ENCODE measurements around the gene TOE1.
"Not testable (repeated sequence)": the region's sequence is repeated elsewhere in the genome, so short reads cannot be mapped to it uniquely, and the experiment has no call there.

The TOE1 gene

DNA sequence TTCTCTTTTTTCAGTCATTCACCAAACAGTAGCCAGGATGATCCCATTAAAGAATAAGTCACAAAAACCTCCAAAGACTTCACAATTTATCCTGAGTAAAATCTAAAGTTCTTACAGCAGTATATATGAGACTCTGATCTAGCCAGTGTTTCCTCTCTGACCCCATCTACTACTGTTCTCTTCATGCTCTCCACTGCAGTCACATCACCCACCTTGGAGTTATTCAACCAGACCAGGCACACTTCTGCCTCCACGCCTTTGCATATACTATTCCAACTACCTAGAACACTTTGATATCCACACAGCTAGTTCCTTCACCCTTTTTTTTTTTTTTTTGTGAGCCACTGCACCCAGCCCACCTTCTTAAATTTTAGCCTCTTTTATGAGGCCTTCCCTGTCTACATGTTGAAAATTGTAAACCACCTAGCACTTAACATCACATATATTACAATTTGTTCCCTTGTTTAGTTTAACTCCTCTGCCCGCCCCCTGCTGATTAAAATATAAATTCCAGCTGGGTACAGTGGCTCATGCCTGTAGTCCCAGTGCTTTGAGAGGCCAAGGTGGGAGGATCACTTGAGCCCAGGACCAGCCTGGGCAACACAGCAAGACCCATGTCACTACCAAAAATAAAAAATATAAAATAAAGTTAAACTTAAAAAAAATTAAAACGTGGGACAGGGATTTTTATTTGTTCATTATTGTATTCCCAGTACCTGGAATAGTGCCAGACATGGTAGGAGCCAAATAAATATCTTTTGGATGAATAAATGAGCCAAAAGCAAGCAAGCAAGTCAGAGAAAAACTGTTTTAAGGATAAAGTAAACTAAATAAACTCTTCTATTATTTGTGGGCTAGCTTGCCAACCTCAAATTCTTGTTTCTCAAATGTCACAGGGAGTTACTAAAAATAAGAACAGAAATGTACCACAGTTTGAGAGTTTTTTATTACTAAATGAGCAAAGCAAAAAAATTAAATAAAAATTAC is 35.4 kb downstream of the TOE1 start:
- TF ChIP-seq, protein P1, sequence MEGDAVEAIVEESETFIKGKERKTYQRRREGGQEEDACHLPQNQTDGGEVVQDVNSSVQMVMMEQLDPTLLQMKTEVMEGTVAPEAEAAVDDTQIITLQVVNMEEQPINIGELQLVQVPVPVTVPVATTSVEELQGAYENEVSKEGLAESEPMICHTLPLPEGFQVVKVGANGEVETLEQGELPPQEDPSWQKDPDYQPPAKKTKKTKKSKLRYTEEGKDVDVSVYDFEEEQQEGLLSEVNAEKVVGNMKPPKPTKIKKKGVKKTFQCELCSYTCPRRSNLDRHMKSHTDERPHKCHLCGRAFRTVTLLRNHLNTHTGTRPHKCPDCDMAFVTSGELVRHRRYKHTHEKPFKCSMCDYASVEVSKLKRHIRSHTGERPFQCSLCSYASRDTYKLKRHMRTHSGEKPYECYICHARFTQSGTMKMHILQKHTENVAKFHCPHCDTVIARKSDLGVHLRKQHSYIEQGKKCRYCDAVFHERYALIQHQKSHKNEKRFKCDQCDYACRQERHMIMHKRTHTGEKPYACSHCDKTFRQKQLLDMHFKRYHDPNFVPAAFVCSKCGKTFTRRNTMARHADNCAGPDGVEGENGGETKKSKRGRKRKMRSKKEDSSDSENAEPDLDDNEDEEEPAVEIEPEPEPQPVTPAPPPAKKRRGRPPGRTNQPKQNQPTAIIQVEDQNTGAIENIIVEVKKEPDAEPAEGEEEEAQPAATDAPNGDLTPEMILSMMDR (IDR thresholded peaks at IDR 0.05; ENCODE audit: insufficient read depth, missing control alignments): no peak
- FAIRE-seq: no peak
- no peak for DNase-seq (ENCODE audit: insufficient read length, low spot score)

DNA sequence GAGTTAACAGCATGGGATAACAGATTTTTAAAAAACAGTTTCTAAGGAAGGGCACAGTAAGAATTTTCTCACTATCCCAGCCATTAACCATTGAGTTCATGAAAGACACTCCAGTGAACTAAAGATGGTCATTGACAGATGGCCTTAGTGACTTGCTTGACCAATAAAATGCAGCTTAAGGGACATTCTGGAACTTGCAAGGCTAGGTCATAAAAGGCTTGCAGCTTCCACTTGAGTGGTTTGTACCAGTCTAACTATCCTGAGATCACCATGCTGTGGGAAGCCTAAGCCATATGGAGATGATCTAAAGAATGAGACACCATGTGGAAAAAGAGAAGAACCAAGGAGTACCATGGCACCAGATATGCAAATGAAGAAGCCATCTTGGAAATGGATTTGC is 38.2 kb downstream of the TOE1 start:
- no peak for DNase-seq (ENCODE audit: insufficient read length, low spot score)
- no peak for FAIRE-seq
- TF ChIP-seq, protein P1 (IDR thresholded peaks at IDR 0.05; ENCODE audit: insufficient read depth, missing control alignments): no peak

DNA sequence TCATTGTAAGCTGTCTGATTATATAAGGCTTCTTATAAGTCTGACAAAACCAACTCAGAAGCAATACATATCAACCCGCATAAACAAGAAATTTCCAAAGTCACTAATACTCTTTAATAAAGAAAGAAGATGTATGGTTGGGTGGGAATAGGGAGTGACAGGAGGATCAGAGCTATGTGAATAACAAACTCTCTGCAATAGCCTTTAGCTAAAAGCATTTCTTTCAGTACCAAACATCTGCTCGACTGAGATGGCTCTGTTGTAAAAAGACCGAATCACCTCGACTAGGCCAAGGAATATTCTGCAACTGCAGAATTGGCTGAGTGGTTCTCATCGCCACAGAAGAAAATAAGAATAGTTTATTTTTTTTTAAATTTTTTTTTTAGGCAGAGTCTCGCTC is 39.6 kb downstream of the TOE1 start:
- TF ChIP-seq, protein P1 (IDR thresholded peaks at IDR 0.05; ENCODE audit: insufficient read depth, missing control alignments): no peak
- DNase-seq (ENCODE audit: insufficient read length, low spot score) (no peak), FAIRE-seq (no peak)

DNA sequence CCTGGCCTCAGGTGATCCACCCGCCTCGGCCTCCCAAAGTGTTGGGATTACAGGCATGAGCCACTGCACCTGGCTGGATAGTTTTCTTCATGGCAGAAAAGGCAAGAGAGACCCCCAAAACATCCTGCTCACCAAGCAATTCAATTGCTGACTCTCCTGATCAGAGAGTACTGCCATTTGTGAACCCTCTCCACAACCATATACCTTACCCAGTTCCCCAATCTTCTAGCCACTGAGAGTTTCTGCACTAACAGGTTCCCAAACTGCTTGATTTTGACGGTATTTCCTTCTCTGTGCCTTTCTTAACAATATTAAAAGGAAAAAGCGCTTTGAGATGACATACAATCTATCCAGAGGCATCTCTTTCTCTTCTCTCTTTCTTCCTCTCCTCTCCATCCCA is 40.2 kb downstream of the TOE1 start:
- DNase-seq (ENCODE audit: insufficient read length, low spot score): no peak
- TF ChIP-seq, protein P1 (IDR thresholded peaks at IDR 0.05; ENCODE audit: insufficient read depth, missing control alignments): no peak
- FAIRE-seq: no peak

DNA sequence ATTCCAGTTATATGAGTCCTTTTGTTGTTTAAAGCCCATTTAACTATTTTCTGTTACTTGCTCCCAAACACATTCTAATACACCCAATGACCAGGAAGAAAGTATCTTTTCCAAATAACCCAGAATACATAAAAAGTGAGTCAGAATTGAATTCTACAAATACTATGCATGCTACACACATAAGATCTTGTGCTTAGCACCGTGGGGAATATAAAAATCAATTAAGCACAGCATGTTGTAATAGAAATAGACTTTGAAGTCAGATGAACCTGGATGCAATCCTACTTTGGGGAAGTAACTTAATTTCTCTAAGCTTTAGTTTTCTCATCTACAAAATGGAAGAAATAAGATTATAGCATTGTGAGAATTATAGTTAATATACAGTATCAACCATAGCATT is 40.8 kb downstream of the TOE1 start:
- TF ChIP-seq, protein P1 (IDR thresholded peaks at IDR 0.05; ENCODE audit: insufficient read depth, missing control alignments): no peak
- DNase-seq (ENCODE audit: insufficient read length, low spot score): no peak
- FAIRE-seq: no peak

DNA sequence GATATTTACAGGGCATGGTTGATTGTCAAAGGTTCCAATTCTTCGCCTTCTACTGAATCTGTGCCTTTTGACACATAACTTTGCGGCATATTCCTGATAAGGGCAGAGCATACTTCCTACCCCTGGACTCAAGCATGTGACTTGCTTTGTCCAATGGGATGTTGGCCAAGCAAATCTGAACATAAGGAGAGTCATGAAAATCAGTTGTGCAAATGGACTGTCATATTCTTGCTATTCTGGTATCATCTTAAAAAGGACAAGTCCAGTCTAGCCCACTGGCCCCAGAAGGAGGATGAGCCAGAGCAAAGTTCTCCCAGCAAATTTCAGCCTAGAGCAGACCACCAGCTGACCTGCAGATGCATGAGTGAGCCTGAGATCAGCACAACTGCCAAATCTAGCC is 41.3 kb downstream of the TOE1 start:
- TF ChIP-seq, protein P1 (IDR thresholded peaks at IDR 0.05; ENCODE audit: insufficient read depth, missing control alignments): no peak
- FAIRE-seq (no peak), DNase-seq (ENCODE audit: insufficient read length, low spot score) (no peak)

DNA sequence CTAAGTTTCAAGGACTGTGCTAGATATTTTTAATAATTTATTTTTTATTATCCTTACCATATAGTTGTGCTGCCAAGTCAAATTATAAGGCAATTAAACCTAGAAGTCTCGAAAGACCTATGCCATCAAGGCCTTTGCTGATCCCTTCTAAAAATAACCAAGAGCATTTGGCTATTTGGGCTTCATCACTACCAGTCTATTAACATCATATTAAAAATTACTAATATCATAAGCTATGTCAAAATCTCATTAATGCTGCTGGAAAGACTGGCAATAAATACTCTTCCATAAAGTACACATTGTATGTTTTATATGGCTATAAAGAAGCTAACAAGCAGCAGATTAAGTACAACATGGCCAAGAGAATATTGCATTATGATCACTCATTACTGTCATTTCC is 43.2 kb downstream of the TOE1 start:
- no peak for DNase-seq (ENCODE audit: insufficient read length, low spot score)
- no peak for FAIRE-seq
- TF ChIP-seq, protein P1 (IDR thresholded peaks at IDR 0.05; ENCODE audit: insufficient read depth, missing control alignments): no peak

DNA sequence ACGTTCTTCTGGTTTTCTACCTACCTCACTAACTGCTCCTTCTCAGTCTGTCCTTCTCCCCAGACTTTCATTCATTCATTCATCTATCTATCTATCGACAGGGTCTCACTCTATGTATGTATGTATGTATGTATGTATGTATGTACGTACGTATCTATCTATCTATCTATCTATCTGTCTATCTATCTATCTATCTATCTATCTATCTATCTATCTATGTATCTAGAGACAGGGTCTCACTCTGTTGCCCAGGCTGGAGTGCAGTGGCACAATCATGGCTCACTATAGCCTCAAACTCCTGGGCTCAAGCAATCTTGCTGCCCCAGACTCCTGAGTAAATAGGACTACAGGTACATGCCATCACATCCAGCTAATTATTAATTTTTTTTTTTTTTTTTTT is 44.2 kb downstream of the TOE1 start:
- FAIRE-seq; DNase-seq (ENCODE audit: insufficient read length, low spot score): not testable (repeated sequence)

Measured in D721Med (cell line).